ENCODE measurements around the gene PRKCE.

- TF ChIP-seq POLR2A (IDR thresholded peaks at IDR 0.05; ENCODE audit: borderline replicate concordance, extremely low read depth, insufficient read depth, insufficient read length), result no peak
- TF ChIP-seq, protein P1, sequence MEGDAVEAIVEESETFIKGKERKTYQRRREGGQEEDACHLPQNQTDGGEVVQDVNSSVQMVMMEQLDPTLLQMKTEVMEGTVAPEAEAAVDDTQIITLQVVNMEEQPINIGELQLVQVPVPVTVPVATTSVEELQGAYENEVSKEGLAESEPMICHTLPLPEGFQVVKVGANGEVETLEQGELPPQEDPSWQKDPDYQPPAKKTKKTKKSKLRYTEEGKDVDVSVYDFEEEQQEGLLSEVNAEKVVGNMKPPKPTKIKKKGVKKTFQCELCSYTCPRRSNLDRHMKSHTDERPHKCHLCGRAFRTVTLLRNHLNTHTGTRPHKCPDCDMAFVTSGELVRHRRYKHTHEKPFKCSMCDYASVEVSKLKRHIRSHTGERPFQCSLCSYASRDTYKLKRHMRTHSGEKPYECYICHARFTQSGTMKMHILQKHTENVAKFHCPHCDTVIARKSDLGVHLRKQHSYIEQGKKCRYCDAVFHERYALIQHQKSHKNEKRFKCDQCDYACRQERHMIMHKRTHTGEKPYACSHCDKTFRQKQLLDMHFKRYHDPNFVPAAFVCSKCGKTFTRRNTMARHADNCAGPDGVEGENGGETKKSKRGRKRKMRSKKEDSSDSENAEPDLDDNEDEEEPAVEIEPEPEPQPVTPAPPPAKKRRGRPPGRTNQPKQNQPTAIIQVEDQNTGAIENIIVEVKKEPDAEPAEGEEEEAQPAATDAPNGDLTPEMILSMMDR (IDR thresholded peaks at IDR 0.05 in 2 of 3, conservative IDR thresholded peaks at IDR 0.05 in 1 of 3; ENCODE audit: borderline replicate concordance in 1 of 3, insufficient read depth in 1 of 3, low read depth in 2 of 3, low read length in 2 of 3), result no peak
- TF ChIP-seq EZH2 (IDR thresholded peaks at IDR 0.05), result no peak
- no peak for TF ChIP-seq POLR2AphosphoS5 (IDR thresholded peaks at IDR 0.05; ENCODE audit: low read depth, low read length)
Measured at GRCh38 chr2:45820048-45820447, 168.6 kb downstream of the PRKCE start.
